Measurements from ENCODE around the gene MSH5. TPM values are rescaled to one million over a fixed set of nuclear protein-coding genes. Genes with fewer than 3 reads are reported as not detected.
"Not testable (repeated sequence)": the region's sequence is repeated elsewhere in the genome, so short reads cannot be mapped to it uniquely, and the experiment has no call there.

MSH5 gene
- total and polyA plus RNA-seq, 5 donors = 1.8 to 3.2 (median 3.0) TPM

DNA sequence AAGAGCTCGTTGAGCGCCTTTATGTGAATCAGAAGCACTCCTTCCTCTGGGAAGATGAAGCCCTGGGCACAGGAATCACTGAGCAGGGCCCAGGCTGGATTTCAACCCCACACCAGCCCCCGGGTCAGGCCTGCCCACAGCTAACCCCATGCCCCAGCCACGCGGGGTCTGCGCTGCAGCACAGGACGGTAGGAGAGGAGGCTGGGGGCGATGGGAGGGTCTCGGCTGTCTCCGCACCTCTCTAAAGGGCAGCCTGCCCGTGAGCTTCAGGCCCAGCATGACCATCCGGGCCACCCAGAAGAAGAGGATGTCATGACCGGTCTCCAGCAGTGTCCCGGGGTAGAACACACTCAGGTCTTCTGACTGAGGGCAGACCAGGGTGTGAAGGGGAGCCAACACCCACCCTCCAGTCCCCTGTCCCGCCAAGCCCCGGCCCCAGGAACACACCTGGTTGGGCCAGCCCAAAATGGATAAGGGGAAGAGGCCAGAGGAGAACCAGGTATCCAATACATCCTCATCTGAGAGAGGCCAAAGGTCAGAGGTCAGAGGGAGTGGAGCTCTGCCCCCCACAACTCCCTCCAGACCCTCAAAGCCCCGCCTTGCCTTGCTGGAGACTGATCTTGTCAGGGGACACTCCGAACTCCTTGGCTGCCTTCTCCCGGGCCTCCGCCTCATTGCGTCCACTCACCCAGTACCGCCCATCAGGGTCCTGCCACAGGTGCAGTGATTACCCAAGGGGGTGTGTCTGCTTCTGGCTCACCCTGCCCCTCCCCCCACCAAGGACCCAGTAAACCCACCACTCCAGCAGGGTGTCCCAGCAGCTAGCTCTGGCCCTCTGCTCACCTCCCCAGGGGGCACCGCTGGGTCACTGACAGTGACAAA, 41.7 kb downstream of the MSH5 start:
- H3K4me1 ChIP-seq (ENCODE audit: control insufficient read depth, insufficient read depth, low read length) = peaks cover 6% of the 10 kb centered on the region
- H3K9me3 ChIP-seq (ENCODE audit: control insufficient read depth, low read length) = no peaks in the 10 kb centered on the region
- intact Hi-C loops (cut with DNase I) = no loop called here
- no peak overlapping the region for H3K27ac ChIP-seq (ENCODE audit: low read length)
- no peaks in the 10 kb centered on the region for H3K27me3 ChIP-seq (ENCODE audit: control insufficient read depth, insufficient read depth)
- 94% methylated on average over 23 of the region's 23 CpGs for WGBS
- no peak overlapping the region for H3K4me3 ChIP-seq (ENCODE audit: low read length)
- DNase-seq = peak in 2 of 3 donors; percentile 36 to 56
- no peak for ATAC-seq

DNA sequence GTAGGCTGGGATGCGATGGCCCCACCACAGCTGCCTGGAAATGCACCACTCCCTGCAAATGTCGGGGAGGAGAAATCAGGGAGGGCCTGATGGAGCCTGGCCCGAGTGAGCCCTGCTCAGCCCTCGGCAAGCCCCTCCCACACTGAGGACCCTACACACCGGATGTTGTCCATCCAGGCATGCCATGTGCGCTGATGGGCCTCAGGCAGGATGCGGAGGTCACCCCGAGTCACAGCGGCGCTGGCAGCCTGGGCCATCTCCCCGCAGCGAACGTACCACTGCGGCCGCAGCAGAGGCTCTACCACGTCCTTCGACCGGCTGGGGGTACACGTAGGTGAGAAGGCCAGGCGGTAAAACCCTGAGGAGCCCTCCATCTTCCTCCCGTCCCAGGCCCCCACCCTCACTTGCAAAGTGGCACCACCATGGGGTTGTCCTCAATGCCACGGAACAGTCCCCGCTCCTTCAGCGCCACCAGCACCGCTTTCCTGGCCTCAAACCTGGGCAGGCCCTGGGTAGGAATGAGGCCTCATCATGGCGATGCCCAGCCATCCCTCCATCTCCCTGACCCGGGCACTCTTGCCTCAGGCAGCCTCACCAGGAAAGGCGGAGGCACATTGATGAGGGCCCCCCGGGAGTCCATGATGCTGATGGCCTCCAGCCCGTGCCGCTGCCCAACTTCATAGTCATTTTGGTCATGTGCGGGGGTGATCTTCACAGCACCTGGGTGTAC, 42.5 kb downstream of the MSH5 start:
- Histone ChIP-seq H3K27ac (ENCODE audit: low read length) (no peak overlapping the region), H3K9me3 (ENCODE audit: control insufficient read depth, low read length) (no peaks in the 10 kb centered on the region), H3K4me1 (ENCODE audit: control insufficient read depth, insufficient read depth, low read length) (peaks cover 1% of the 10 kb centered on the region), H3K4me3 (ENCODE audit: low read length) (no peak overlapping the region), H3K27me3 (ENCODE audit: control insufficient read depth, insufficient read depth) (no peaks in the 10 kb centered on the region)
- WGBS = 90% methylated on average over 32 of the region's 32 CpGs
- intact Hi-C loops (cut with DNase I) = no loop called here
- no peak for ATAC-seq
- peak in 2 of 3 donors; percentile 37 to 47 for DNase-seq

DNA sequence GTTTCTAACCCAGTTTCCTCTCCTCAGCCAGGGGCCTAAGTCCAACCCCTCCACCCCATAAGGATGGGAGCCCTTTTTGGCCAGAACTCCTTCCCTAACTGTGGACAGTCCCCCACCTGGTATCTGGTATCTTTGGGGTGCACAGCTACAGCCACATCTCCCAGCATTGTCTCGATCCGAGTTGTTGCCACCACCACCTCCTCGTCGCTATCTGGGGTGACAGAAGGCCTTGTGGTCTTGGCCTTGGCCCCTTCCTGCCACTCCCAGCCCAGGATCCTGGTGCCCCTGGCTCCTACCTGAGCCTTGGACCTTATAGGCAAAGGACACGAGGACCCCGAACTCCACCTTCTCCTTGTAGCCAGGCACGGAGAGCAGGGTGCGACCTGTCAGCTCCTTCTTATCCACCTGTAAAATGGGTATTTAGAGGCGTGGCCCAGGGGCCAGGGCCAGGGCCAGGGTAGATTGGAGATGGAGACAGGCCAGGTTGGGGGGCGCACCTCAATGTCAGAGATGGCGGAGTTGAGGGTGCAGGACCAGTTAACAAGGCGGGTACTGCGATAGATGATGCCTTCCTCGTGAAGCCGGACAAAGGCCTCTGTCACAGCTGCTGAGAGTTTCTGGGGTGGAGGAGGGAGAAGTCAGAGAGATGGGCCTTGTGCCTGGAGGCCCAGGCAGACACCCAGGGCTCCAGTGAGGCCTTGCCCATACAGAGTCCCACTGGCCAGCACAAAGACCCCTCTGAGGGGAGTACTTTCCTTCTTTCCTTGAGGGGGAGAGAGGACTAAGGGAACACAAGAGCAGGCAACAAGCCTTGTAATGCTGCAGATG, 44.5 kb downstream of the MSH5 start:
- Histone ChIP-seq H3K4me3 (ENCODE audit: low read length) (no peak overlapping the region), H3K9me3 (ENCODE audit: control insufficient read depth, low read length) (no peaks in the 10 kb centered on the region), H3K4me1 (ENCODE audit: control insufficient read depth, insufficient read depth, low read length) (no peaks in the 10 kb centered on the region), H3K27me3 (ENCODE audit: control insufficient read depth, insufficient read depth) (no peaks in the 10 kb centered on the region), H3K27ac (ENCODE audit: low read length) (no peak overlapping the region)
- DNase-seq = peak in 2 of 3 donors; percentile 32 to 35
- 90% methylated on average over 15 of the region's 15 CpGs for WGBS
- no peak for ATAC-seq
- intact Hi-C loops (cut with DNase I) = no loop called here

DNA sequence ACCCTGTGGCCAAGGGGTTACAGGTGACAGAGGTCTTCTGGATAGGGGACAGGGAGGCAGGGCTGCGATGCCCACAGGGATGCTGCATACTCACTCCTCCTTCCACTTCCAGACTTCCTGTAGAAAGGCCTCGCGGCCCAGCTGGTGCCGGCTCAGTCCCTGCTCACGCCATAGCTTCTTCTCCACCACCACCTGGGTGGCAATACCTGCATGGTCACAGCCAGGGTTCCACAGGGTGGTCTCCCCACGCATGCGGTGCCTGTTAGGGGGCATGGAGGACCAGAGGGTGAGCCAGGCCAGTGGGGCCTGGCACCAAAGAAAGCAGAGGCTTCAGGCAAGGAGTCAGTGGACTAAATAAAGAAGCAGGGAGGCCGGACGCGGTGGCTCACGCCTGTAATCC, 45.7 kb downstream of the MSH5 start:
- WGBS = 97% methylated on average over 11 of the region's 11 CpGs
- DNase-seq (peak in 2 of 3 donors; percentile 21 to 32), ATAC-seq (no peak)
- H3K4me1 ChIP-seq (ENCODE audit: control insufficient read depth, insufficient read depth, low read length) = no peaks in the 10 kb centered on the region
- H3K4me3 ChIP-seq (ENCODE audit: low read length) = no peak overlapping the region
- no peak overlapping the region for H3K27ac ChIP-seq (ENCODE audit: low read length)
- intact Hi-C loops (cut with DNase I) = no loop called here
- H3K27me3 ChIP-seq (ENCODE audit: control insufficient read depth, insufficient read depth) = no peaks in the 10 kb centered on the region
- no peaks in the 10 kb centered on the region for H3K9me3 ChIP-seq (ENCODE audit: control insufficient read depth, low read length)

DNA sequence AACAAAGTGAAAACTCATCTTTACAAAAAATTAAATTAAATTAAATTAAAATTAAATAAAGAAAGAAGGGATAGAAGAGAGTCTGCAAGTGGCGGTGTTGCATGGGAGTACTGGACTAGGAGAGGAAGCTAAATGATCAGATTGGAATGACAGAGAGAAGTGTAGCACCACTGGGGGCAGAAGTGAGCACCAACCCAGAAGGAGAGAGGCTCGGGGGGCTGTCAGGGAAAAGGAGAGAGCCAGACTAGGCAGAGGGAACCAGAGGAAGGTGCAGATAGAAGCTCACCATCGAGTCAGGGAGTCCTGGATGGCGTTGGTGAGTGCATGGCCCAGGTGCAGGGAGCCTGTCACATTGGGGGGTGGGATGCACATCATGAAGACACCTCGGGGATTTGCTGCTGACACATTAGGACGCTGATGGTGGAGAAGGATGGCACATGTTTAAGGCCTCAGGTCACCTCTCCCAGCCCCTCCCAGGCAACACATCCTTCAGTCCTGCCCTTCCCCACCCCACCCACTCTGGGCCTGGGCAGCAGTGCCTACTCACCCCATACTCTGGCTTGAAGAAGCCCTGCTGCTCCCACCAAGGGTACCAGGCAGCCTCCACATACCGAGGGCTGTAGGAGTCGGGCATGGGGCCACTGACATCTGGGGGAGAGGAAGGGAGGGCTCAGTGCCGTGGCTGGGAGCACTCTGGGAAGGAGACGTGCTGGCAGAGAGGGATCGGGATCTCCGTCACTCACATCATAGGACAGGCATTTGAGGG, 51.7 kb downstream of the MSH5 start:
- no peaks in the 10 kb centered on the region for H3K9me3 ChIP-seq (ENCODE audit: control insufficient read depth, low read length)
- no peak for ATAC-seq
- no peak overlapping the region for H3K4me3 ChIP-seq (ENCODE audit: low read length)
- no peak overlapping the region for H3K27ac ChIP-seq (ENCODE audit: low read length)
- DNase-seq = peak; percentile 47 to 61 (median 60)
- intact Hi-C loops (cut with DNase I) = loop anchor here in 1 of 4 donors (5.0 kb wide), 1 partner anchor 49 kb away; the partner anchor contains the start of gene MSH5
- WGBS = 62% methylated on average over 12 of the region's 12 CpGs
- H3K27me3 ChIP-seq (ENCODE audit: control insufficient read depth, insufficient read depth) = no peaks in the 10 kb centered on the region
- no peaks in the 10 kb centered on the region for H3K4me1 ChIP-seq (ENCODE audit: control insufficient read depth, insufficient read depth, low read length)

DNA sequence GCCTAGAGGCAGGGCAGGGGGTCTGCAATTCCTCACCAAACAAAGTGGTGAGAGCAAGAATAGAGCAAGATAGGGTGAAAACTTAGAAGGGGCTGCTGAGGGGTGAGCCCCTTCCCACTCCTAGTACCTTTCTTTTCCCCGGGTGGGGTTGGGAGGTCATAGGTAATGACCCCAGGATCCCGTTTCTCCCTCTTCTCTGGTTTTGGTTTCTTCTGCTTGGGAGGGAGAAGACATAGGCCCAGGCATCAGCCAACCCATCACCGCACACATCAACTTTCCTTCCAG, 52.2 kb downstream of the MSH5 start:
- no peak for ATAC-seq
- no peak overlapping the region for H3K27ac ChIP-seq (ENCODE audit: low read length)
- intact Hi-C loops (cut with DNase I) = loop anchor here in 1 of 4 donors (5.0 kb wide), 1 partner anchor 50 kb away; the partner anchor contains the start of gene MSH5

DNA sequence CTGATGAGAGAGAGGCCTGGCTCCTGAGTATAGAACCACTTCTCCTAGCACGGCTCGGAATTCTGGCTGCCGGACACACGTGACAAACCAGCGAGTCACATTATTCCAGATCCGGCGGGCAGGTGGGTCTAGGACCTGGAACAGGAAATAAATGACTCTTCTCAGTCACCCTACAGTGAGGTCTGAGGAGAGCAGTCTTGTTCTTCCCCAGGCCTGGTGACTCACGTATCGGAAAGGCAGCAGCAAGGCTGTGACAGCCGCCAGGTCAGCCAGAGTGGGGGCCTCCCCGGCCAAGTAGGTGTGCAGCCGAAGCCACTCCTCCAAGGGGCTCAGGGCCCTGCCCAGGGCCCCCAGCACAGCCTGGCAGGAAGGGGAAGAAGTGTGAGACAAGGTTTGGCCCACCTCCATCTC, 53.0 kb downstream of the MSH5 start:
- no peaks in the 10 kb centered on the region for H3K4me1 ChIP-seq (ENCODE audit: control insufficient read depth, insufficient read depth, low read length)
- no peaks in the 10 kb centered on the region for H3K27me3 ChIP-seq (ENCODE audit: control insufficient read depth, insufficient read depth)
- no peaks in the 10 kb centered on the region for H3K9me3 ChIP-seq (ENCODE audit: control insufficient read depth, low read length)
- H3K4me3 ChIP-seq (ENCODE audit: low read length) = no peak overlapping the region
- DNase-seq (peak in 2 of 3 donors; percentile 27 to 46), ATAC-seq (no peak)
- H3K27ac ChIP-seq (ENCODE audit: low read length) = no peak overlapping the region
- WGBS = 90% methylated on average over 12 of the region's 12 CpGs
- intact Hi-C loops (cut with DNase I) = loop anchor here in 1 of 4 donors (5.0 kb wide), 1 partner anchor 50 kb away; the partner anchor contains the start of gene MSH5

More for the DNA sequence above, 52.2 kb downstream of the MSH5 start:
- no peaks in the 10 kb centered on the region for H3K9me3 ChIP-seq (ENCODE audit: control insufficient read depth, low read length)
- H3K4me3 ChIP-seq (ENCODE audit: low read length) = no peak overlapping the region
- no peaks in the 10 kb centered on the region for H3K4me1 ChIP-seq (ENCODE audit: control insufficient read depth, insufficient read depth, low read length)
- DNase-seq = peak in 1 of 3 donors; percentile 3
- WGBS = 77% methylated on average over 3 of the region's 3 CpGs
- no peaks in the 10 kb centered on the region for H3K27me3 ChIP-seq (ENCODE audit: control insufficient read depth, insufficient read depth)

DNA sequence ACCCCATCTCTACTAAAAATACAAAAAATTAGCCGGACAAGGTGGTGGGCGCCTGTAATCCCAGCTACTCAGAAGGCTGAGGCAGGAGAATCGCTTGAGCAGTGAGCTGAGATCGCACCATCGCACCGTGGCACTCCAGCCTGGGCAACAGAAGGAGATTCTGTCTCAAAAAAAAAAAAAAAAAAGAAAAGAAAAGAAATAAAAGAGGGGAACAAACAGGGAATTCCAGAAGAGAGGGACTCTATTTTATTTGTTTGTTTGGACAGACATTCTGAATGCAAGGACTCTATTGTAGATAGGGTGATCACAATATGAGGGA, 54.1 kb downstream of the MSH5 start:
- 89% methylated on average over 6 of the region's 6 CpGs for WGBS
- H3K4me1 ChIP-seq (ENCODE audit: control insufficient read depth, insufficient read depth, low read length); H3K27ac ChIP-seq (ENCODE audit: low read length); ATAC-seq; H3K9me3 ChIP-seq (ENCODE audit: control insufficient read depth, low read length); H3K27me3 ChIP-seq (ENCODE audit: control insufficient read depth, insufficient read depth); H3K4me3 ChIP-seq (ENCODE audit: low read length): not testable (repeated sequence)
- intact Hi-C loops (cut with DNase I) = loop anchor here in 1 of 4 donors (5.0 kb wide), 1 partner anchor 52 kb away; the partner anchor contains the start of gene MSH5
- DNase-seq = peak in 1 of 3 donors; percentile 7

DNA sequence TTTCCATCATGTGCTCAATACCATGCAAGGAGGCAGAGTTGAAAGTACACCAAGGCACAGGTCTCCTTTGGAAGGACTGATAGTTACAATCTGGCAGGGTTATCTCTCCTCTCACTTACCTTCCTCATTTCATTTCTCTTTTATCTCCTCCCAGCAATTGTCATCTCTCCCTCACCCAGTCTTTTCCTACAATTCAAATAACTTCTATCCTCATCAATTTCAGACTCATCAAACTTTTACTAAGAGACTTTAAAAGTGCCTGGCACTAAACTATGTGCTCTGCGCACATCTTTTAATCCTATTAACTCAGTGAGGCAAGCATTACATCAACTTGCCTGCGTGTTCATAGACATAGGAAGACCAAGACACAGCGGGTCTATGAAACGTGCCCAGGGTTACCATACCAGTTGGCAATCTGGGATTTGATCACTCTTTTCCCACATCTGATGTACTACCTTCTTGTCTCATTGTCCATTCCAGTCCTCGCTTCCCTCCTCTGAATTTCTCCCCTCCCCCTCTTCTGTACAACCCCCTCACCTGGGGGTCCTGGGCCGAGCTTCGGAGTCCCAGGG, 54.6 kb downstream of the MSH5 start:
- DNase-seq (no peak), ATAC-seq (no peak)
- H3K9me3 ChIP-seq (ENCODE audit: control insufficient read depth, low read length) = no peaks in the 10 kb centered on the region
- no peaks in the 10 kb centered on the region for H3K27me3 ChIP-seq (ENCODE audit: control insufficient read depth, insufficient read depth)
- H3K4me3 ChIP-seq (ENCODE audit: low read length) = peak overlapping the region; percentile 69
- H3K27ac ChIP-seq (ENCODE audit: low read length) = no peak overlapping the region
- intact Hi-C loops (cut with DNase I) = loop anchor here in 1 of 4 donors (5.0 kb wide), 1 partner anchor 52 kb away; the partner anchor contains the start of gene MSH5
- 18% methylated on average over 7 of the region's 7 CpGs for WGBS
- H3K4me1 ChIP-seq (ENCODE audit: control insufficient read depth, insufficient read depth, low read length) = no peaks in the 10 kb centered on the region
